NCI-H1436 (cell line): ENCODE data around the gene ANGPTL4.
"Not testable (repeated sequence)": the region's sequence is repeated elsewhere in the genome, so short reads cannot be mapped to it uniquely, and the experiment has no call there.

Source experiments
- DNase-seq: peaks from one replicate; lab custom pipeline; 2025; lab: John Stamatoyannopoulos, UW

The ANGPTL4 gene

DNA sequence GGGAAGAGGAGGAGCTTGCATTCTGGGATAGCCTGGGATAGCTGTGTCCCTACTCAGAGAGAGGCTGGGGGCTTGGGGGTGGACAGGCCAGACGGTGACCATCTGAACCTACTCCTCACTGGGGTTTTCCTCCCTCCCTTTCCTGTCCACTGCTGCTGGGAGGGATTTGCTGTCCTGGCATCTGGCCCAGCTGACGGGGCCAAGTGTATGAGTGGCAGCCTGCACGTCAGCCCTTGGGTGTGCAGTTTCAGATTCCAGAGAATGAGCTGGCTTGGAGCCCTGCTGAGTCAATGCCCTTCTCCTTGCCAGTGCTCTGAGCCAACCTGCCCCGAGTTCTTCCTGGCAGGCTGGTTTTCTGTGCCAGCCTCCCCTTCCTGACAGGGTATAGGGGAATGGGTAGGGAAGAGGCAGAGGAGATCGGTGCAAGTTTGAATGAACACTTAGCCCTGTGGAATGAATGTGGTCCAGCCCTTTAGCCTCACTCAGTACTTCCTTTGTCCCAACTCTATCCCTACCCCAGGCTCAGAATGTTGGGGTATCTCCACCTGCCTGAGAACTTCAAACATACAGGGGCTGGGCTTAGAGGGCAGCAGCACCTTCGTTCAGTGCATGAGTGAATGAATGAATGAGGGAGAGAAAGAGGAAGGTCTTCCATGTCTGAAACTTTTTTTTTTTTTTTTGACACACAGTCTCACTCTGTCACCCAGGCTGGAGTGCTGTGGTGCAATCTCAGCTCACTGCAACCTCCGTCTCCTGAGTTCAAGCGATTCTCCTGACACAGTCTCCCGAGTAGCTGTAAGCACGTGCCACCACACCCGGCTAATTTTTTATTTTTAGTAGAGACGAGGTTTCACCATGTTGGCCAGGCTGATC, 1.8 kb upstream of the ANGPTL4 start:
- no peak for DNase-seq

DNA sequence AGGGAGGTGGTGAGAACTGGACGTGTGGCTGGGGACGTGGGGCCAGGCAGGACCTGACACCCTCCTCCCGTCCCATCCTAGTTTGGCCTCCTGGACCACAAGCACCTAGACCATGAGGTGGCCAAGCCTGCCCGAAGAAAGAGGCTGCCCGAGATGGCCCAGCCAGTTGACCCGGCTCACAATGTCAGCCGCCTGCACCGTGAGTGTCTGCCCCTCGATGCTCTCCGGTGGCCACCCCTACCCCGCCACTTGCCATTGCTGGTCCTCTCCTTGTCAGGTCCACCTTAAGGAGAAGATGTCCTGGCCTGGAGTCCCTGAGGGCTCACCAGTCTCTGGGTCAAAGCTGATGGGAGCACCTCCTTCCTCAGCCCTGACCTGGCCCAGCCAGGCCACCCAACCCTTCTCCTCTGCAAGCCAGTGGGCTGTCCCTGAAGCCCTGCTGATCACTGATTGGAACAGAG, 2.2 kb downstream of the ANGPTL4 start:
- no peak for DNase-seq

DNA sequence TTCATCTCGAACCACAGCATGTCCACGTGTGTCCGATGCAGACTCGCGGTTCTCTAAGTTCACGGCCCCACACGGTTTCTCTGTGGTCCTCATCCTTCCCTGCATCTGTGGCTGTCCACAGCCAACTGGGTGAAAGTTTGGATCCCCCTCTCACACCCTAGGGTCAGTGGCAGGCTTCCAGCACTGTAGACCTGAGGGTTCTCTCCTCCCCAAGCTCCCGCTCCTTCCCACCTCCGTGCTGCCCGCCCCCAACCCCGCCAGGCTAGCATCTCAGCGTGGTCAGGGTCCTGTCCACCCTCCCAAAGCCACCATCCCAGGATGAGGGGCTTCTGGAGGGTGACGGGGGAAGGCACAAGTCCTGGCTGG, 3.0 kb downstream of the ANGPTL4 start:
- no peak for DNase-seq

DNA sequence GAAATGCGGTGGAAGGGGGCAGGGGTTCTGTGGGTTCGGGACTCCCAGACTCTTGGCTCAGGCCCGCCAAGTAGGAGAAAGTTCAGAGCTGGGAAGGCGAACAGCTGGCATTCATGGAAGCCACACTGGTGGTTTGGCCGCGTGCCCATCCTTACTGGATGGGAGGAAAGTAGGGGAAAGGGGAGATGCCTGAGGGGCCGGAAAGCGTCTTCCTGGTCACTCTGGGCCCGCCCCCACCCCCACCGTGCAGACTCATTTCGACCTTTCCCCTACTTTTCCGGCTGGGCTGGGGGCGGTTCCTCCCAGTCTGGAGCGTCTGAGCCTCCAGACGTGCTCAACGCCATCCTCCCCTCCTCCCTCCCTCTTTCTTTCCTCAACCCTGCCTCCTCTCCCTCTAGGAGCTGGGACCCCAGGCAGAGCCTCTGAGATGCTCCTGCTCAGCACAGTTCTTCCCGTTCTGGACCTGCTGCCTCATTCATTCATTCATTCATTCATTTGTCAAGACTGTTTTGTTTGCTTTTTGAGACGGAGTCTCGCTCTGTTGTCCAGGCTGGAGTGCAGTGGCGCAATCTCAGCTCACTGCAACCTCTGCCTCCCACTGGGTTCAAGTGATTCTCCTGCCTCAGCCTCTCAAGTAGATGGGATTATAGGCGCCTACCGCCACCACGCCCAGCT, 3.5 kb downstream of the ANGPTL4 start:
- no peak for DNase-seq

DNA sequence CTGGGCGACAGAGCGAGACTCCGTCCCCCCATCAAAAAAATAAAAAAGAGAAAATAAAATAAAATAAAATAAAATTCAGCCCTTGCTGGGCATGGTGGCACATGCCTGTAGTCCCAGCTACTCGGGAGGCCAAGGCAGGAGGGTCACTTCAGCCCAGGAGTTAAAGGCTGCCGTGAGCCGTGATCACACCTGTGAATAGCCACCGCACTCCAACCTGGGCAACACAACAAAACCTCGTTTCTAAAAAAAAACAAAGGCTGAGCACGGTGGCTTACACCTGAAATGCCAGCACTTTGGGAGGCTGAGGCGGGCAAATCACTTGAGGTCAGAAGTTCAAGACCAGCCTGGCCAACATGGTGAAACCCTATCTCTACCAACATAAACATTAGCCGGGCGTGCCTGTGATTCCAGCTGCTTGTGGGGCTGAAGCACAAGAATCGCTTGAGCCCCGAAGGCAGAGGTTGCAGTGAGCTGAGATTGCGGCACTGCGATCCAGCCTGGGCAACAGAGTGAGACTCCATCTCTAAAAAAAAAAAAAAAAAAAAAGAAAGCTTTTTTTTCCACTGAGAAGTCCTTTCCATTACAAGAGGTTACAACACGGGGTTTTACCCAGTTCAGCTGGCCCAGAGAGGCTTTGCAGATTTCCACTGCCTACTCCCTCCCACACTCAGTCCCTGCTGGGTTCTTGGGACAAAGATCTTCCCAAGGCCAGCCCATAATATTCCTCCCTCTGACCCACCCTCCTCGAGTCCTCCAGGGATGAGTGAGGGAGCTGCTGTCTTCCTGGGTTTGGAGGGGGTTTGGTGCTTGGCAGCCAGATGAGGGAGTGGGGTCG, 6.4 kb downstream of the ANGPTL4 start:
- no peak for DNase-seq

DNA sequence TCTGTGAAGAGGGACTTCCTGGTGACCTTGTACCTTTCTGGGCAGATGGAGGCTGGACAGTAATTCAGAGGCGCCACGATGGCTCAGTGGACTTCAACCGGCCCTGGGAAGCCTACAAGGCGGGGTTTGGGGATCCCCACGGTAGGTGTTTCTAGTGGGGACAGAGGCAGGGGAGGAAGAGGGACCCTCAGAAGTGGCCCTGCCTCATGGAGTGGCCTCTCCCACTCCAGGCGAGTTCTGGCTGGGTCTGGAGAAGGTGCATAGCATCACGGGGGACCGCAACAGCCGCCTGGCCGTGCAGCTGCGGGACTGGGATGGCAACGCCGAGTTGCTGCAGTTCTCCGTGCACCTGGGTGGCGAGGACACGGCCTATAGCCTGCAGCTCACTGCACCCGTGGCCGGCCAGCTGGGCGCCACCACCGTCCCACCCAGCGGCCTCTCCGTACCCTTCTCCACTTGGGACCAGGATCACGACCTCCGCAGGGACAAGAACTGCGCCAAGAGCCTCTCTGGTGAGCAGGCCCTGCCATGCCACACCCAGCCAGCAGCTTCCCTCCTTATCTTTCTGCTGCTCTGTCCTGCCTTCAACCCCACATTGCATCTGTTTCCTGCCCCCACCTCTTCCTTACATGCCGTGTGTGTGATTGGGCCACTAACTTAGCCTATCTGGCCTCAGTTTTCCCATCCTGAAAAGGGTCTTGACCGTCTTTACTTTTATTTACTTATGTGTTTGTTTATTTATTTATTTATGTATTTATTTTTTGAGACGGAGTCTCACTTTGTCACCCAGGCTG, 7.3 kb downstream of the ANGPTL4 start:
- DNase-seq = no peak

DNA sequence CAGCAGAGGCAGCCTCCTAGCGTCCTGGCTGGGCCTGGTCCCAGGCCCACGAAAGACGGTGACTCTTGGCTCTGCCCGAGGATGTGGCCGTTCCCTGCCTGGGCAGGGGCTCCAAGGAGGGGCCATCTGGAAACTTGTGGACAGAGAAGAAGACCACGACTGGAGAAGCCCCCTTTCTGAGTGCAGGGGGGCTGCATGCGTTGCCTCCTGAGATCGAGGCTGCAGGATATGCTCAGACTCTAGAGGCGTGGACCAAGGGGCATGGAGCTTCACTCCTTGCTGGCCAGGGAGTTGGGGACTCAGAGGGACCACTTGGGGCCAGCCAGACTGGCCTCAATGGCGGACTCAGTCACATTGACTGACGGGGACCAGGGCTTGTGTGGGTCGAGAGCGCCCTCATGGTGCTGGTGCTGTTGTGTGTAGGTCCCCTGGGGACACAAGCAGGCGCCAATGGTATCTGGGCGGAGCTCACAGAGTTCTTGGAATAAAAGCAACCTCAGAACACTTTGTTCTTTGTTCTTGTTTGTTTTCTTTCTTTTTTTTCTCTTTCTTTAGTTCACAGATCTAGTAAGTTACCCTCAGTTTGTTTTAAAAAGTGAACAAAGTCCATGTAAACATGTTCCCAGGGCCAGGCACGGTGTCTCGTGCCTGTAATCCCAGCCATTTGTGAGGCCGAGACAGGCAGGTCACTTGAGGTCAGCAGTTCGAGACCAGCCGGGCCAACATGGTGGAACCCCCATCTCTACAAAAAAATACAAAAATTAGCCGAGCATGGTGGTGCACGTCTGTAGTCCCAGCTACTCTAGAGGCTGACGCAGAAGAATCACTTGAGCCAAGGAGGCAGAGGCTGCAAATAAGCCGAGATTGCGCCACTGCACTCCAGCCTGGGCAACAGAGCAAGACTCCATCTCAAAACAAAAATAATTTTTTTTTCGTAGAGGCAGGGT, 10.2 kb downstream of the ANGPTL4 start:
- no peak for DNase-seq

DNA sequence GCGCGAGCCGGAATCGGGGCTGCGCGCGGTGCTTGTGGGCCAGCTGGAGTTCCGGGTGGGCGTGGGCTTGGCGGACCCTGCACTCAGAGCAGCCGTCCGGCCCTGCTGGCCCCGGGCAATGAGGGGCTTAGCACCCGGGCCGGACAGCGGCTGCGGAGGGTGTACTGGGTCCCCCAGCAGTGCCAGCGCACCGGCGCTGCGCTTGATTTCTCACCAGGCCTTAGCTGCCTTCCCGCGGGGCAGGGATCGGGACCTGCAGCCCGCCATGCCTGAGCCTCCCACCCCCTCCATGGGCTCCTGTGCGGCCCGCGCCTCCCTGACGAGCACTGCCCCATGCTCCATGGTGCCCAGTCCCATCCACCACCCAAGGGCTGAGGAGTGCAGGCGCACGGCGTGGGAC, 11.8 kb downstream of the ANGPTL4 start:
- not testable (repeated sequence) for DNase-seq

DNA sequence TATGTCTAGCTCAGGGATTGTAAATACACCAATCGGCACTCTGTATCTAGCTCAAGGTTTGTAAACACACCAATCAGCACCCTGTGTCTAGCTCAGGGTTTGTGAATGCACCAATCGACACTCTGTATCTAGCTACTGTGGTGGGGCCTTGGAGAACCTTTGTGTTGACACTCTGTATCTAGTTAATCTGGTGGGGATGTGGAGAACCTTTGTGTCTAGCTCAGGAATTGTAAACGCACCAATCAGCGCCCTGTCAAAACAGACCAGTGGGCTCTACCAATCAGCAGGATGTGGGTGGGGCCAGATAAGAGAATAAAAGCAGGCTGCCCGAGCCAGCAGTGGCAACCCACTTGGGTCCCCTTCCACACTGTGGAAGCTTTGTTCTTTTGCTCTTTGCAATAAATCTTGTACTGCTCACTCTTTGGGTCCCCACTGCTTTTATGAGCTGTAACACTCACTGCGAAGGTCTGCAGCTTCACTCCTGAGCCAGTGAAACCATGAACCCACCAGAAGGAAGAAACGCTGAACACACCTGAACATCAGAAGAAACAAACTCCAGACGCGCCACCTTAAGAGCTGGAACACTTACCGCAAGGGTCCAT, 12.5 kb downstream of the ANGPTL4 start:
- not testable (repeated sequence) for DNase-seq

DNA sequence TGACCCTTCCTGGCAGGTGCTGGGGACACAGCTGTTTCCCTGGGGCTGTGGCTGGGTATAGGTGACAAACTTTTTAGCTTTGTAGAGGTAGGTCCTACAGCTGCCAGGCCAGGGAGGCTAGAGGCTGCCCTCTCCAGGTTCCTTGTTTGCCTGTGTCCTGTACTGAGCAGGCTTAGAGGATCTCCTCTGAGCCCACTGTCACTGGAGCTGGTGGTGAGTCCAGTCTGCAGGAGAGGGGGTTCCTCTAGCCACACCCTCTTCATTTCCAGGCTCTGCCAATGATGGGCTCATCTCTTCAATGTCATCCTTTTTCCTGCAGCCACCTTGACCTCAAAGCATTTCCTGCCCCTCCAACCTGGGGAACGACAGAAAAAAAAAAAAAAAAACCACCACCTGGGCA, 13.6 kb downstream of the ANGPTL4 start:
- DNase-seq = no peak

DNA sequence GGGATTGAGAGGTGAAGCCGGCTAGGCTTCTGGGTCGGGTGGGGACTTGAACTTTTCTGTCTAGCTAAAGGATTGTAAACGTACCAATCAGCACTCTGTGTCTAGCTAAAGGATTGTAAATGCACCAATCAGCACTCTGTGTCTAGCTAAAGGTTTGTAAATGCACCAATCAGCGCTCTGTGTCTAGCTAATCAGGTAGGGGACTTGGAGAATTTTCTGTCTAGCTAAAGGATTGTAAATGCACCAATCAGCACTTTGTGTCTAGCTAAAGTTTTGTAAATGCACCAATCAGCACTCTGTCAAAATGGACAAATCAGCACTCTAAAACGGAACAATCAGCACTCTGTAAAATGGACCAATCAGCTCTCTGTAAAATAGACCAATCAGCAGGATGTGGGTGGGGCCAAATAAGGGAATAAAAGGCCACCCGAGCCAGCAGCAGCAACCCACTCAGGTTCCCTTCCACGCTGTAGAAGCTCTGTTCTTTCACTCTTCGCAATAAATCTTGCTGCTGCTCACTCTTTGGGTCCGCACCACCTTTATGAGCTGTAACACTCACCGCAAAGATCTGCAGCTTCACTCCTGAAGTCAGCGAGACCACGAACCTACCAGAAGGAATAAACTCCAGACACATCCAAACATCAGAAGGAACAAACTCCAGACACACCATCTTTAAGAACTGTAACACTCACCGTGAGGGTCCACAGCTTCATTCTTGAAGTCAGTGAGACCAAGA, 15.4 kb downstream of the ANGPTL4 start:
- not testable (repeated sequence) for DNase-seq

DNA sequence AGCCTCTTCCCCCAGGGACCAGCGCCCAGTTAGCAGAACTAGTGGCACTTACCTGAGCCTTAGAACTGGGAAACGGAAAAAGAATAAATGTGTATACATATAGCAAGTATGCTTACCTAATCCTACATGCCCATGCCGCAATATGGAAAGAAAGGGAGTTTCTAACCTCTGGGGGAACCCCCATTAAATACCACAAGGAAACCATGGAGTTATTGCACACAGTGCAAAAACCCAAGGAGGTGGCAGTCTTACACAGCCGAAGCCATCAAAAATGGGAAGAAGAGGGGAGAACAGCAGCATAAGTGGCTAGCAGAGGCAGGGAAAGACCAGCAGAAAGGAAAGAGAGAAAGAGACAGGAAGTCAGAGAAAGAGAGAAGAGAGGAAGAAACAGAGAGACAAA, 20.6 kb downstream of the ANGPTL4 start:
- DNase-seq = not testable (repeated sequence)

DNA sequence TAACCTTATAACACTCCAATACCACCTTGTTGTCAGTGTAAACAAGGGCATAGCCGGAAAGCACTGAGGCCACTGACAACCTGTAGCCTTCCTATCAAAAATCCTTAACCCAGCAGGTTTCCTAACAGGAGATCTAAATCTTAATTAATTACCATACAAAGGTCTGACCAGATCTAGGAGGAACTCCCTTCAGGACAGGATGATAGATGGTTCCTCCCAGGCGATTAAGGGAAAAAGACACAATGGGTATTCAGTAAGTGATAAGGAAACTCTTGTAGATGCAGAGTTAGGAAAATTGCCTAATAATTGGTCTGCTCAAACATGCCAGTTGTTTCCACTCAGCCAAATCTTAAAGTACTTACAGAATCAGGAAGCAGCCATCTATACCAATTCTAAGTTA, 21.1 kb downstream of the ANGPTL4 start:
- DNase-seq = not testable (repeated sequence)

DNA sequence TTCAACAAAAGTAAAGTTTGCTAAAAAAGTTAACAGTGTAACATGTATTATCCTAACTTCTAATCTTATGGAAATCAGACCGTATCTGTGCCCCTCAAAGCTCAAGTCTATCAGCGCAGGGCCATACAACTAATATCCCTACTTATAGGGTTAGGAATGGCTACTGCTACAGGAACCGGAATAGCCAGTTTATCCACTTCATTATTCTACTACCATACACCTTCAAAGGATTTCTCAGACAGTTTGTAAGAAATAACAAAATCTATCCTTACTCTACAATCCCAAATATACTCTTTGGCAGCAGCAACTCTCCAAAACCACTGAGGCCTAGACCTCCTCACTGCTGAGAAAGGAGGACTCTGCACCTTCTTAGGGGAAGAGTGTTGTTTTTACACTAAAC, 21.6 kb downstream of the ANGPTL4 start:
- not testable (repeated sequence) for DNase-seq

DNA sequence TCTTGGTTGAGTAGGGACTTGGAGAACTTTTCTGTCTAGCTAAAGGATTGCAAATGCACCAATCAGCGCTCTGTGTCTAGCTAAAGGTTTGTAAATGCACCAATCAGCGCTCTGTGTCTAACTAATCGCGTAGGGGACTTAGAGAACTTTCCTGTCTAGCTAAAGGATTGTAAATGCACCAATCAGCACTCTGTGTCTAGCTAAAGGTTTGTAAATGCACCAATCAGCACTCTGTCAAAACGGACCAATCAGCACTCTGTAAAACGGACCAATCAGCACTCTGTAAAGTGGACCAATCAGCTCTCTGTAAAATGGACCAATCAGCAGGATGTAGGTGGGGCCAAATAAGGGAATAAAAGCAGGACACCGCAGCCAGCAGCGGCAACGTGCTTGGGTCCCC, 22.5 kb downstream of the ANGPTL4 start:
- not testable (repeated sequence) for DNase-seq

DNA sequence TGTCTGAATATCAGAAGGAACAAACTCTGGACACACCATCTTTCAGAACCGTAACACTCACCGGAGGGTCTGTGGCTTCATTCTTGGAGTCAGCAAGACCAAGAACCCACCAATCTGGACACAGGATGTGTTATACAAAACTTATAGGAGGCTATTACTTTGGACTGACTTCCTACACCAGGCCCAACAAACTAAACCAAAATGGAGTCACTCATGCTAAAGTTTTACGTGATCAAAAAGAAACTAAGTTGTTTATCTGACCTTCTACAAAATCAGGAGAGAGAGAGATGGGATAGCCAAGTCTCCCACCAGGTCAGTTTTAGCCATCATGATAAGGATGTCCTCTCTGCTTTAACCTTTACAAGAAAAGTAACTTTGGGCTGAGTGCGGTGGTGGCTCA, 23.0 kb downstream of the ANGPTL4 start:
- DNase-seq = no peak

DNA sequence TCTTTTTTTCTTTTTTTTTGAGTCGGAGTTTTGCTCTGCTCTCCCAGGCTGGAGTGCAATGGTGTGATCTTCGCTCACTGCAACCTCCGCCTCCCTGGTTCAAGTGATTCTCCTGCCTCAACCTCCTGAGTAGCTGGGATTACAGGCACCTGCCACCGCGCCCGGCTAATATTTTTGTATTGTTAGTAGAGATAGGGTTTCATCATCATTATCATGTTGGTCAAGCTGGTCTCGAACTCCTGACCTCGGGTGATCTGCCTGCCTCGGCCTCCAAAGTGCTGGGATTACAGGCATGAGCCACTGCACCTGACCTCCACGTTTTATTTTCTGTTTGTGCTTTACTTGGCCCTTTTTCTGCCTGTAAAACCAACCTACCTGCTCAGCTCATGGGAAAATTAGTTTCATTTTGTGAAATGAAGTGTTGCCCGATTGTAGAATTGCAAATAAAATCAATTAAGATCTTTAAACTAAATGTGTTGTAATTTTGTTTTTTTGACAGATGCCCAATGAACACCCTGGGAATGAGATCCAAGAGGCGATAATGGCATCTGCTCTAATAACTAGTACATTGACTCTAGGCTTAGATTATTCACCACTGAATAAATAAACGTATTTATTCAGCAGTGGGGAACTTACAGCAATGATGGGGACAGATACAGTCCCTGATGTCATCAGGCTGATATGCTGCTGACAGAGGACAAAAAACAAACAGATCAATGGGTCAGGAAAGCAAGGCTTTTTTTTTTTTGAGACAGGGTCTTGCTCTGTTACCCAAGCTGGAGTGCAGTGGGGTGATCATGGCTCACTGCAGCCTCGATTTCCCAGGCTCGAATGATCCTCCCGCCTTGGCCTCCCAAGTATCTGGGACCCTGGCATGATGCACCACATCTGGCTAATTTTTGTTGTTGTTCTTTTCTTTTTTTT, 24.0 kb downstream of the ANGPTL4 start:
- DNase-seq = no peak

DNA sequence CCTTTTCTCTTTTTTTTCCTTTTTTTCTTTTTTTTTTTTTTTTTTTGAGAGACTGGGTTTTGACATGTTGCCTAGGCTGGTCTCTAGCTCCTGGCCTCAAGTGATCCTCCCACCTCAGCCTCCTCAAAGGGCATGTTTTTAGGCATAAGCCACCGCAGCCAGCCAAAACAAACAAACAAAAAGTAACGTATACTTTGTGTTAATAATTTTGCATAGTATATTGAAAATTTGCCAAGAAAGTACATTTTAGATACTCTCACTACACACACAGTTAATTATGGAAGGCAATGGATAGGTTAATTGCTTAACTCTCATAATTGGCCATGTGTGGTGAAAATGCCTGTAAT, 24.6 kb downstream of the ANGPTL4 start:
- DNase-seq = no peak
